Common myeloid progenitor, CD34-positive (primary cell): Measurements from ENCODE around the gene CENPN.
A peak's percentile ranks its signal among the peaks of the same experiment; 100 is the strongest.

ENCODE experiments used
- CTCF ChIA-PET: fragments of 350-600 bp; sonication (Branson Sonifier 250); formaldehyde crosslinking; loops from one replicate; lab custom pipeline; 2021; ENCODE audit warnings: antibody characterized with exemption; lab: Charles Lee
- POLR2A ChIA-PET: fragments of 350-600 bp; sonication (Branson Sonifier 250); formaldehyde crosslinking; loops from one replicate; lab custom pipeline; 2021; ENCODE audit warnings: antibody characterized with exemption; lab: Charles Lee
- DNase-seq, 3 donors: peaks; one replicate each; pipeline versions ENCODE4 v3.0.0 to v3.0.0-alpha.2; 2013
- H3K27ac ChIP-seq, 2 experiments: 1 replicate in 1 of 2; 2 replicates in 1 of 2; pipeline ENCODE4 v1.7.0; 2013; ENCODE audit warnings: inconsistent platforms in 2 of 2, low read length in 2 of 2, mild to moderate bottlenecking in 2 of 2, low read depth in 1 of 2, moderate library complexity in 1 of 2; ENCODE audit not compliant: severe bottlenecking in 2 of 2, insufficient read depth in 1 of 2, poor library complexity in 1 of 2
- H3K27me3 ChIP-seq, 5 experiments: replicated peaks in 2 of 5; 1 replicate in 3 of 5; 2 replicates in 2 of 5; pipeline versions ENCODE4 v1.6.1 to v1.7.0; 2013; ENCODE audit warnings: low read length in 4 of 5, mild to moderate bottlenecking in 2 of 5, moderate library complexity in 2 of 5, inconsistent platforms in 1 of 5; ENCODE audit not compliant: insufficient read depth in 5 of 5, control insufficient read depth in 4 of 5
- H3K36me3 ChIP-seq, 4 experiments: 1 replicate in 2 of 4; 2 replicates in 2 of 4; pipeline versions ENCODE4 v1.6.1 to v1.7.0; 2013; ENCODE audit warnings: low read length in 3 of 4, control low read depth in 1 of 4, mild to moderate bottlenecking in 1 of 4; ENCODE audit not compliant: control insufficient read depth in 4 of 4, insufficient read depth in 4 of 4
- H3K4me1 ChIP-seq, 4 experiments: 1 replicate in 3 of 4; 2 replicates in 1 of 4; pipeline versions ENCODE4 v1.6.1 to v1.7.1; 2013; ENCODE audit warnings: low read length in 3 of 4, mild to moderate bottlenecking in 3 of 4, control low read depth in 1 of 4, inconsistent platforms in 1 of 4, moderate library complexity in 1 of 4; ENCODE audit not compliant: control insufficient read depth in 4 of 4, insufficient read depth in 4 of 4; ENCODE audit errors: control extremely low read depth in 1 of 4
- H3K4me3 ChIP-seq, 7 experiments: 1 replicate in 4 of 7; 2 replicates in 3 of 7; pipeline versions ENCODE4 v1.5.1 to v1.7.0; 2013; ENCODE audit warnings: mild to moderate bottlenecking in 7 of 7, low read length in 6 of 7, moderate library complexity in 6 of 7, inconsistent platforms in 2 of 7, low read depth in 2 of 7, control low read depth in 1 of 7; ENCODE audit not compliant: insufficient read depth in 4 of 7, control insufficient read depth in 1 of 7; ENCODE audit errors: extremely low read depth in 1 of 7
- H3K9me3 ChIP-seq, 5 experiments: 1 replicate in 4 of 5; 2 replicates in 1 of 5; pipeline versions ENCODE4 v1.6.1 to v1.7.1; 2013; ENCODE audit warnings: low read length in 4 of 5, mild to moderate bottlenecking in 2 of 5, inconsistent platforms in 1 of 5, low read depth in 1 of 5, moderate library complexity in 1 of 5; ENCODE audit not compliant: control insufficient read depth in 4 of 5, insufficient read depth in 2 of 5; ENCODE audit errors: control extremely low read depth in 1 of 5
- WGBS: methylation state at CpG from one replicate; pipeline ENCODE4 v1.1.5; 2013; ENCODE audit not compliant: insufficient coverage; 5-methylcytosine and 5-hydroxymethylcytosine counted together

The CENPN gene

GRCh38 chr16:80969114-80969484 is 37.9 kb upstream of the CENPN start:
- WGBS = 100% methylated on average over 3 of the region's 3 CpGs
- POLR2A ChIA-PET = no interaction called here
- no peak overlapping the region for H3K27ac ChIP-seq

GRCh38 chr16:80971819-80972218 is 35.2 kb upstream of the CENPN start:
- peak in 1 of 3 donors; percentile 36 for DNase-seq
- H3K4me3 ChIP-seq = no peak overlapping the region
- H3K36me3 ChIP-seq = peaks cover 3 to 18% (median 13%) of the 10 kb centered on the region in 4 experiments
- POLR2A ChIA-PET = no interaction called here
- no peaks in the 10 kb centered on the region for H3K9me3 ChIP-seq
- H3K4me1 ChIP-seq = peaks cover 0 to 26% (median 7%) of the 10 kb centered on the region in 4 experiments
- no peaks in the 10 kb centered on the region for H3K27me3 ChIP-seq
- CTCF ChIA-PET = interaction anchor here (0.9 kb wide), 1 partner anchor 12 kb away, joined by 3 read pairs; no protein-coding TSS in a partner anchor
- H3K27ac ChIP-seq = peak overlapping the region; percentile 7 to 44
- WGBS = 0% methylated on average over 1 of the region's 2 CpGs

More at GRCh38 chr16:80969114-80969484, 37.9 kb upstream of the CENPN start:
- Histone ChIP-seq H3K9me3 (no peaks in the 10 kb centered on the region), H3K4me3 (no peak overlapping the region), H3K4me1 (peaks cover 0 to 26% (median 7%) of the 10 kb centered on the region in 4 experiments), H3K27me3 (no peaks in the 10 kb centered on the region), H3K36me3 (peaks cover 0 to 13% (median 3%) of the 10 kb centered on the region in 4 experiments)
- DNase-seq = no peak
- CTCF ChIA-PET = no interaction called here

- WGBS = 0% methylated on average over 3 of the region's 4 CpGs
- Histone ChIP-seq H3K27me3 (no peaks in the 10 kb centered on the region), H3K4me1 (peaks cover 0 to 24% (median 7%) of the 10 kb centered on the region in 4 experiments), H3K27ac (peak overlapping the region in 1 of 2 experiments; percentile 44), H3K36me3 (peaks cover 3 to 21% (median 14%) of the 10 kb centered on the region in 4 experiments), H3K9me3 (no peaks in the 10 kb centered on the region), H3K4me3 (no peak overlapping the region)
- CTCF ChIA-PET = interaction anchor here (1.2 kb wide), 1 partner anchor 21 kb away, joined by 3 read pairs; no protein-coding TSS in a partner anchor
- DNase-seq = peak in 2 of 3 donors; percentile 56 to 79
- POLR2A ChIA-PET = no interaction called here
These were observed 34.4 kb upstream of the CENPN start for GRCh38 chr16:80972611-80973010.

- Histone ChIP-seq H3K27me3 (no peaks in the 10 kb centered on the region), H3K4me3 (no peak overlapping the region), H3K4me1 (peaks cover 0 to 24% (median 7%) of the 10 kb centered on the region in 4 experiments), H3K9me3 (no peaks in the 10 kb centered on the region), H3K27ac (no peak overlapping the region), H3K36me3 (peaks cover 3 to 25% (median 16%) of the 10 kb centered on the region in 4 experiments)
- no peak for DNase-seq
- WGBS = 86% methylated on average over 3 of the region's 4 CpGs
- POLR2A ChIA-PET = no interaction called here
- CTCF ChIA-PET = interaction anchor here (0.9 to 1.8 kb wide), 8 partner anchors 12 to 50 kb away, joined by 3 to 8 read pairs (median 5); no protein-coding TSS in a partner anchor
These were observed 33.0 kb upstream of the CENPN start for GRCh38 chr16:80973991-80974390.

GRCh38 chr16:80974649-80975376 is 32.2 kb upstream of the CENPN start:
- no peak overlapping the region for H3K27ac ChIP-seq
- WGBS = 100% methylated on average over 4 of the region's 6 CpGs
- no peaks in the 10 kb centered on the region for H3K9me3 ChIP-seq
- DNase-seq = no peak
- H3K4me1 ChIP-seq = peaks cover 0 to 24% (median 7%) of the 10 kb centered on the region in 4 experiments
- H3K27me3 ChIP-seq = no peaks in the 10 kb centered on the region
- H3K36me3 ChIP-seq = peaks cover 3 to 28% (median 16%) of the 10 kb centered on the region in 4 experiments
- no peak overlapping the region for H3K4me3 ChIP-seq
- POLR2A ChIA-PET = no interaction called here
- CTCF ChIA-PET = interaction anchor here (0.9 to 1.8 kb wide), 8 partner anchors 11 to 50 kb away, joined by 3 to 8 read pairs (median 4); no protein-coding TSS in a partner anchor

GRCh38 chr16:80976946-80977345 is 30.1 kb upstream of the CENPN start:
- no peak overlapping the region for H3K4me3 ChIP-seq
- H3K27ac ChIP-seq = no peak overlapping the region
- 86% methylated on average over 1 of the region's 1 CpG for WGBS
- H3K9me3 ChIP-seq = no peaks in the 10 kb centered on the region
- no peak for DNase-seq
- H3K27me3 ChIP-seq = no peaks in the 10 kb centered on the region
- ChIA-PET POLR2A (no interaction called here), CTCF (interaction anchor here (0.7 to 1.6 kb wide), 5 partner anchors 9 to 27 kb away, joined by 3 to 8 read pairs (median 3); no protein-coding TSS in a partner anchor)
- H3K36me3 ChIP-seq = peaks cover 5 to 29% (median 22%) of the 10 kb centered on the region in 4 experiments
- H3K4me1 ChIP-seq = peaks cover 0 to 20% (median 6%) of the 10 kb centered on the region in 4 experiments

- CTCF ChIA-PET = interaction anchor here (1.2 kb wide), 1 partner anchor 12 kb away, joined by 3 read pairs; no protein-coding TSS in a partner anchor
- peaks cover 2 to 18% (median 14%) of the 10 kb centered on the region in 4 experiments for H3K36me3 ChIP-seq
- POLR2A ChIA-PET = no interaction called here
- no peak overlapping the region for H3K4me3 ChIP-seq
- H3K9me3 ChIP-seq = no peaks in the 10 kb centered on the region
- no peak overlapping the region for H3K27ac ChIP-seq
- DNase-seq = no peak
- H3K4me1 ChIP-seq = peaks cover 0 to 6% (median 2%) of the 10 kb centered on the region in 4 experiments
- H3K27me3 ChIP-seq = no peaks in the 10 kb centered on the region
These were observed 25.9 kb upstream of the CENPN start for GRCh38 chr16:80981103-80981502.
